H1 (cell line): ENCODE results near the gene DIAPH2. TPM values are rescaled to one million over a fixed set of nuclear protein-coding genes. Genes with fewer than 3 reads are reported as not detected.
A peak's percentile ranks its signal among the peaks of the same experiment; 100 is the strongest.

Experiments
- CTCF ChIA-PET: fragments of 300-600 bp; sonication (Branson Sonifier 250); formaldehyde crosslinking; loops from one replicate; lab custom pipeline; 2021; ENCODE audit not compliant: partially characterized antibody; lab: Charles Lee
- POLR2A ChIA-PET: fragments of 300-600 bp; sonication (Branson Sonifier 250); formaldehyde crosslinking; loops from one replicate; lab custom pipeline; 2021; ENCODE audit warnings: inconsistent platforms; ENCODE audit not compliant: partially characterized antibody; lab: Charles Lee
- DNase-seq, 2 experiments: peaks; one replicate each; pipeline versions ENCODE4 v3.0.0 to v3.0.0-alpha.2; 2010 to 2022; ENCODE audit warnings: low spot score in 2 of 2, low read depth in 1 of 2, mixed read lengths in 1 of 2
- FAIRE-seq: peaks from 2 replicates; lab custom pipeline; 2011; peaks lifted over from hg19 to GRCh38; lab: Jason Lieb, UNC
- H2AFZ ChIP-seq: 2 replicates; pipeline ENCODE4 v1.8.1; 2012; ENCODE audit warnings: low read length, inconsistent platforms
- H2AK5ac ChIP-seq: 2 replicates; pipeline ENCODE4 v1.6.1; 2013; ENCODE audit warnings: low read depth, low read length
- H2BK120ac ChIP-seq: replicated peaks from 2 replicates; pipeline ENCODE3; 2013; ENCODE audit warnings: low read depth, low read length, inconsistent platforms
- H2BK12ac ChIP-seq: 2 replicates; pipeline ENCODE4 v1.6.1; 2013; ENCODE audit warnings: low read depth, low read length
- H2BK15ac ChIP-seq: 2 replicates; pipeline ENCODE4 v1.6.1; 2013; ENCODE audit warnings: low read length
- H2BK20ac ChIP-seq: 2 replicates; pipeline ENCODE4 v1.6.1; 2013; ENCODE audit warnings: low read length
- H2BK5ac ChIP-seq: 2 replicates; pipeline ENCODE4 v1.6.1; 2013; ENCODE audit warnings: low read depth, low read length
- H3K14ac ChIP-seq: 2 replicates; pipeline ENCODE4 v1.6.1; 2013; ENCODE audit warnings: inconsistent platforms; ENCODE audit not compliant: insufficient read length
- H3K18ac ChIP-seq: 2 replicates; pipeline ENCODE4 v1.6.1; 2013; ENCODE audit warnings: low read length; ENCODE audit errors: extremely low read depth
- H3K23ac ChIP-seq: 2 replicates; pipeline ENCODE4 v1.6.1; 2013; ENCODE audit warnings: inconsistent platforms; ENCODE audit not compliant: insufficient read length
- H3K23me2 ChIP-seq: 2 replicates; pipeline ENCODE4 v1.6.1; 2013; ENCODE audit warnings: low read depth, low read length
- H3K27ac ChIP-seq: 2 replicates; pipeline ENCODE4 v1.6.1; 2011; ENCODE audit warnings: low read depth, low read length, inconsistent platforms
- H3K27me3 ChIP-seq, 4 experiments: replicated peaks in 1 of 4; 1 replicate in 1 of 4; 2 replicates in 3 of 4; pipeline versions ENCODE4 v1.6.1 to v1.8.1; 2011 to 2013; ENCODE audit warnings: low read length in 3 of 4, mild to moderate bottlenecking in 3 of 4, inconsistent platforms in 2 of 4, mixed read lengths in 2 of 4, moderate library complexity in 1 of 4; ENCODE audit not compliant: control insufficient read depth in 3 of 4, insufficient read depth in 3 of 4; ENCODE audit errors: extremely low read depth in 1 of 4
- H3K36me3 ChIP-seq, 4 experiments: 2 replicates each; pipeline versions ENCODE4 v1.6.1 to v1.8.1; 2011 to 2013; ENCODE audit warnings: mild to moderate bottlenecking in 4 of 4, low read length in 3 of 4, moderate library complexity in 2 of 4, control low read depth in 1 of 4, inconsistent platforms in 1 of 4; ENCODE audit not compliant: insufficient read depth in 4 of 4, control insufficient read depth in 2 of 4
- H3K4ac ChIP-seq: replicated peaks from 2 replicates; pipeline ENCODE3; 2013; ENCODE audit warnings: low read length, low read depth, mixed read lengths, inconsistent platforms; ENCODE audit not compliant: insufficient read length
- H3K4me1 ChIP-seq, 4 experiments: replicated peaks in 1 of 4; 1 replicate in 1 of 4; 2 replicates in 3 of 4; pipeline versions ENCODE4 v1.6.1 to v1.8.1; 2011 to 2013; ENCODE audit warnings: low read length in 3 of 4, inconsistent platforms in 2 of 4, mixed read lengths in 1 of 4; ENCODE audit not compliant: insufficient read depth in 4 of 4, control insufficient read depth in 3 of 4
- H3K4me2 ChIP-seq, 2 experiments: 2 replicates each; pipeline versions ENCODE4 v1.6.1 to v1.8.1; 2011 to 2013; ENCODE audit warnings: low read depth in 2 of 2, low read length in 2 of 2, control low read depth in 1 of 2, inconsistent platforms in 1 of 2, mild to moderate bottlenecking in 1 of 2; ENCODE audit not compliant: insufficient read depth in 1 of 2
- H3K4me3 ChIP-seq, 4 experiments: fragments of 200-600, 300-600 bp in 1 of 4; sonication (generic), shearing (Covaris generic), sonication (Bioruptor Twin) in 1 of 4; 2 replicates each; pipeline versions ENCODE4 v1.5.1 to v1.8.1; 2011 to 2016; ENCODE audit warnings: low read length in 4 of 4, low read depth in 3 of 4, control low read depth in 2 of 4, inconsistent platforms in 2 of 4, mild to moderate bottlenecking in 2 of 4, mixed read lengths in 1 of 4, moderate library complexity in 1 of 4; ENCODE audit not compliant: insufficient read depth in 2 of 4; ENCODE audit errors: extremely low read depth in 1 of 4
- H3K56ac ChIP-seq: replicated peaks from 2 replicates; pipeline ENCODE3; 2013; ENCODE audit warnings: low read depth, mild to moderate bottlenecking, mixed read lengths, low read length, inconsistent platforms; ENCODE audit not compliant: insufficient read length
- H3K79me1 ChIP-seq: 2 replicates; pipeline ENCODE4 v1.6.1; 2013; ENCODE audit warnings: low read depth, low read length, control low read depth
- H3K79me2 ChIP-seq, 2 experiments: 2 replicates each; pipeline versions ENCODE4 v1.6.1 to v1.8.1; 2012 to 2013; ENCODE audit warnings: low read length in 2 of 2, mild to moderate bottlenecking in 2 of 2, inconsistent platforms in 1 of 2; ENCODE audit not compliant: insufficient read depth in 2 of 2, control insufficient read depth in 1 of 2
- H3K9ac ChIP-seq, 4 experiments: replicated peaks in 1 of 4; 1 replicate in 1 of 4; 2 replicates in 3 of 4; pipeline versions ENCODE4 v1.6.1 to v1.8.1; 2011 to 2013; ENCODE audit warnings: low read depth in 3 of 4, low read length in 3 of 4, control low read depth in 2 of 4, mild to moderate bottlenecking in 2 of 4, moderate library complexity in 2 of 4, inconsistent platforms in 1 of 4; ENCODE audit errors: extremely low read depth in 1 of 4
- H3K9me3 ChIP-seq, 2 experiments: 2 replicates each; pipeline versions ENCODE4 v1.6.1 to v1.8.1; 2012 to 2013; ENCODE audit warnings: mild to moderate bottlenecking in 2 of 2, moderate library complexity in 2 of 2, control low read depth in 1 of 2, inconsistent platforms in 1 of 2, low read depth in 1 of 2, low read length in 1 of 2, mixed read lengths in 1 of 2; ENCODE audit not compliant: insufficient read depth in 2 of 2
- H4K20me1 ChIP-seq, 2 experiments: replicated peaks in 1 of 2; 2 replicates each; pipeline versions ENCODE3 to v1.8.1; 2011 to 2013; ENCODE audit warnings: inconsistent platforms in 2 of 2, low read length in 2 of 2, mild to moderate bottlenecking in 1 of 2; ENCODE audit not compliant: insufficient read depth in 2 of 2, control insufficient read depth in 1 of 2
- H4K5ac ChIP-seq: 2 replicates; pipeline ENCODE4 v1.6.1; 2013; ENCODE audit warnings: low read length, low read depth, mixed read lengths, inconsistent platforms; ENCODE audit not compliant: insufficient read length
- H4K8ac ChIP-seq: 2 replicates; pipeline ENCODE4 v1.8.0; 2013; ENCODE audit warnings: mild to moderate bottlenecking, moderate library complexity, low read length, inconsistent platforms; ENCODE audit not compliant: insufficient read depth; ENCODE audit errors: extremely low read depth
- H4K91ac ChIP-seq: replicated peaks from 2 replicates; pipeline ENCODE3; 2013; ENCODE audit warnings: low read length, mixed read lengths, inconsistent platforms; ENCODE audit not compliant: insufficient read length
- JUND ChIP-seq: IDR thresholded peaks from 2 replicates; pipeline ENCODE4 v1.6.1; 2011; ENCODE audit warnings: mild to moderate bottlenecking, improper control_type of control experiment, low read length
- ZNF274 ChIP-seq: IDR thresholded peaks from 2 replicates; pipeline ENCODE4 v1.7.0; 2012; ENCODE audit warnings: low read length, borderline replicate concordance; ENCODE audit errors: extremely low read depth
- WGBS, 2 experiments: shearing (Covaris generic) in 1 of 2; methylation state at CpG; one replicate each; pipeline versions ENCODE4 v1.1.6 to v1.1.7; 2013 to 2015; ENCODE audit warnings: low lambda C conversion rate in 2 of 2, mixed read lengths in 2 of 2, inconsistent platforms in 1 of 2, low coverage in 1 of 2, missing lambda C conversion rate in 1 of 2; ENCODE audit not compliant: insufficient replicate concordance in 2 of 2, insufficient coverage in 1 of 2, insufficient read length in 1 of 2; ENCODE audit errors: extremely low coverage in 1 of 2, missing lambda C conversion rate in 1 of 2; 5-methylcytosine and 5-hydroxymethylcytosine counted together
- polyA plus RNA-seq, 7 experiments: library from polyadenylated mRNA; depleted of rRNA in 3 of 7; stranded (reverse) in 5 of 7; unstranded in 2 of 7; fragments of >200 nt in 5 of 7; fragments of 200-250 nt in 2 of 7; gene quantifications; 1 replicate in 5 of 7; 2 replicates in 1 of 7; 4 replicates in 1 of 7; pipeline versions ENCODE4 v1.2.1 to v1.2.3, GENCODE V29; 2011 to 2013; ENCODE audit warnings: missing spikeins in 2 of 7, mixed read lengths in 2 of 7
- total RNA-seq: library from RNA; stranded (reverse); fragmentation: NEBNext Ultra II Directional; extraction: Animal tissue kit (Norgen Biotek cat#: 25700); gene quantifications from 2 replicates; pipeline ENCODE4 v1.2.1, GENCODE V29; 2021

DIAPH2 gene
- total and polyA plus RNA-seq, 2 of the 8 experiments (the other 6 are each of a cell fraction or from before 2014, with no cell fraction given) = 4.4 to 24.3 TPM

DNA sequence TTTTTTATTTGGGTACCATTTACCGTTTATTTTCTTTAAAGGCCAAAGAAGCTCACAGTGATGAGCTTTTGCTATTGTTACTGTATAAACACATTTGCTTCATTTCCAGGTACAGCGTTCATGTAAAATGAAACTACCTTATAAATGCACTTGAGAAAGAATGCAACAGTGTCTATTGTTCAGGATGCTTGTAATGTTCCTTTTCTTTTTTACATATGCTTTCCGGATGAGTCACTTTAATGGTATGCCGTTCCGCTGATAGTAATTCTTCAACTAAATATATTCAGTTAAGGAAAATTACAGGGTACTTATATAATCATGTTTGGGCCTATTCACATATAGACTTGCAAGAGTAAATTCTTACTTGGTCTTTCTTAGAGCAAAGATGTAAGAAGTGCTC is 554.0 kb downstream of the DIAPH2 start:
- Histone ChIP-seq H2BK120ac (no peak overlapping the region), H3K4ac (no peak overlapping the region), H3K18ac (no peak overlapping the region), H3K79me1 (no peaks in the 10 kb centered on the region)
- TF ChIP-seq JUND (peak; percentile 81), ZNF274 (no peak)
- TF ChIP-seq, all 59 proteins: peak for 1
- H3K79me2 ChIP-seq = no peaks in the 10 kb centered on the region
- H2AK5ac ChIP-seq = no peak overlapping the region
- no peak overlapping the region for H3K56ac ChIP-seq
- no peak overlapping the region for H2BK5ac ChIP-seq
- H3K27me3 ChIP-seq = no peaks in the 10 kb centered on the region
- 72% methylated on average over 5 of the region's 5 CpGs; no CpG with 5 or more reads in 1 of the 2 experiments for WGBS, 2 experiments
- no peaks in the 10 kb centered on the region for H3K9me3 ChIP-seq
- H4K5ac ChIP-seq = no peak overlapping the region
- H3K14ac ChIP-seq = no peak overlapping the region
- no peak overlapping the region for H3K23ac ChIP-seq
- FAIRE-seq = no peak
- no peaks in the 10 kb centered on the region for H3K23me2 ChIP-seq
- H4K91ac ChIP-seq = no peak overlapping the region
- no peak overlapping the region for H2BK20ac ChIP-seq
- H2BK12ac ChIP-seq = no peak overlapping the region
- H4K20me1 ChIP-seq = no peaks in the 10 kb centered on the region
- ChIA-PET POLR2A (no interaction called here), CTCF (no interaction called here)
- no peak overlapping the region for H3K4me2 ChIP-seq
- no peak for DNase-seq
- H3K27ac ChIP-seq = no peak overlapping the region
- H2BK15ac ChIP-seq = no peak overlapping the region
- H3K9ac ChIP-seq = no peak overlapping the region
- H3K4me1 ChIP-seq = no peaks in the 10 kb centered on the region; a peak in 2 of 7 replicates
- no peaks in the 10 kb centered on the region for H3K36me3 ChIP-seq
- H3K4me3 ChIP-seq = no peak overlapping the region
- H4K8ac ChIP-seq = no peak overlapping the region
- H2AFZ ChIP-seq = no peak overlapping the region
